Left lung (tissue), 10 donors: Measurements from ENCODE around the gene SEPTIN2. TPM values are rescaled to one million over a fixed set of nuclear protein-coding genes. Genes with fewer than 3 reads are reported as not detected.

ENCODE experiments used
- ATAC-seq: fragments of 200-7000 bp; cut with Tn5 transposase; one replicate; pipeline ENCODE4 v1.9.1; 2020; ENCODE audit warnings: moderate library complexity
- DNase-seq, 4 donors: peaks; one replicate each; pipeline ENCODE4 v3.0.0-alpha.2; 2013 to 2020
- H3K27ac ChIP-seq, 2 donors: fragments of 200-600 bp; sonication (generic) in 1 of 2; one replicate each; pipeline versions ENCODE4 v1.5.0 to v1.8.0; 2020 to 2021
- H3K27me3 ChIP-seq, 2 donors: fragments of 200-600 bp; sonication (generic) in 1 of 2; one replicate each; pipeline versions ENCODE4 v1.5.0 to v1.8.0; 2020 to 2021
- H3K36me3 ChIP-seq, 2 donors: fragments of 200-600 bp; sonication (generic) in 1 of 2; one replicate each; pipeline versions ENCODE4 v1.5.0 to v1.8.0; 2020 to 2021
- H3K4me1 ChIP-seq, 2 donors: fragments of 200-600 bp; one replicate each; pipeline ENCODE4 v1.8.0; 2021
- H3K4me3 ChIP-seq, 2 donors: fragments of 200-600 bp; sonication (generic) in 1 of 2; one replicate each; pipeline versions ENCODE4 v1.5.0 to v1.8.0; 2020 to 2021; ENCODE audit warnings: mild to moderate bottlenecking in 1 of 2
- H3K9me3 ChIP-seq, 2 donors: fragments of 200-600 bp; sonication (generic) in 1 of 2; one replicate each; pipeline versions ENCODE4 v1.5.0 to v1.8.0; 2020 to 2021
- CTCF ChIP-seq, 2 donors: fragments of 200-600 bp; sonication (generic) in 1 of 2; IDR thresholded peaks; one replicate each; pipeline versions ENCODE4 v1.5.0 to v1.8.0; 2021; ENCODE audit warnings: antibody characterized with exemption in 2 of 2
- intact Hi-C, 2 donors: fragments of 100-400 bp; cut with DNase I; formaldehyde crosslinking; loops; one replicate each; pipeline versions ENCODE4 v1.11.2 to v1.14.2; 2022
- polyA plus RNA-seq, 6 donors: library from polyadenylated mRNA; unstranded; fragments of 120-200 nt; gene quantifications; one replicate each; pipeline ENCODE4 v1.2.1, GENCODE V29; 2013; ENCODE audit not compliant: insufficient read length in 6 of 6
- total RNA-seq, 2 donors: library from RNA; stranded (reverse); fragmentation: NEBNext Ultra II Directional; extraction: Animal tissue kit (Norgen Biotek cat#: 25700); gene quantifications; one replicate each; pipeline ENCODE4 v1.2.1, GENCODE V29; 2021
- donor health status: DM: no; HTN: yes; CAD: no.
- donor health status: DM: no; HTN: no; CAD: no.

Gene SEPTIN2
- total and polyA plus RNA-seq, 8 donors, result 320 to 593 (median 541) TPM

- intact Hi-C loops, result no loop called here
- DNase-seq (no peak), ATAC-seq (no peak)
- H3K27me3 ChIP-seq, result no peaks in the 10 kb centered on the region
- H3K27ac ChIP-seq, result no peak overlapping the region
- no peak overlapping the region for H3K4me3 ChIP-seq
- peaks cover 40 to 89% of the 10 kb centered on the region in 2 donors for H3K4me1 ChIP-seq
- no peak for TF ChIP-seq CTCF (IDR thresholded peaks at IDR 0.05)
- H3K9me3 ChIP-seq, result no peaks in the 10 kb centered on the region
- H3K36me3 ChIP-seq, result peaks cover 0 to 1% of the 10 kb centered on the region in 2 donors
Measured at GRCh38 chr2:241320394-241320793, 4.7 kb downstream of the SEPTIN2 start.

GRCh38 chr2:241321033-241321432 lies 5.3 kb downstream of the SEPTIN2 start:
- no peaks in the 10 kb centered on the region for H3K27me3 ChIP-seq
- no peaks in the 10 kb centered on the region for H3K9me3 ChIP-seq
- no peak overlapping the region for H3K27ac ChIP-seq
- no peak overlapping the region for H3K4me3 ChIP-seq
- no peak for DNase-seq
- peaks cover 40 to 89% of the 10 kb centered on the region in 2 donors for H3K4me1 ChIP-seq
- H3K36me3 ChIP-seq, result peaks cover 0 to 8% of the 10 kb centered on the region in 2 donors
- intact Hi-C loops, result no loop called here
- ATAC-seq, result no peak
- TF ChIP-seq CTCF (IDR thresholded peaks at IDR 0.05), result no peak

- no peak overlapping the region for H3K4me3 ChIP-seq
- H3K36me3 ChIP-seq, result peaks cover 0 to 16% of the 10 kb centered on the region in 2 donors
- peaks cover 40 to 84% of the 10 kb centered on the region in 2 donors for H3K4me1 ChIP-seq
- no peaks in the 10 kb centered on the region for H3K27me3 ChIP-seq
- no peak for TF ChIP-seq CTCF (IDR thresholded peaks at IDR 0.05)
- no peaks in the 10 kb centered on the region for H3K9me3 ChIP-seq
- intact Hi-C loops, result no loop called here
- no peak overlapping the region for H3K27ac ChIP-seq
- ATAC-seq (no peak), DNase-seq (no peak)
Measured at GRCh38 chr2:241321886-241322285, 6.2 kb downstream of the SEPTIN2 start.

- ATAC-seq, result no peak
- Histone ChIP-seq H3K9me3 (no peaks in the 10 kb centered on the region), H3K4me1 (peaks cover 24 to 65% of the 10 kb centered on the region in 2 donors), H3K4me3 (no peak overlapping the region), H3K27ac (no peak overlapping the region), H3K27me3 (no peaks in the 10 kb centered on the region), H3K36me3 (peaks cover 0 to 35% of the 10 kb centered on the region in 2 donors)
- TF ChIP-seq CTCF (IDR thresholded peaks at IDR 0.05), result no peak
- intact Hi-C loops, result no loop called here
- peak in 2 of 4 donors; percentile 25 to 38 for DNase-seq
Measured at GRCh38 chr2:241323778-241324177, 8.1 kb downstream of the SEPTIN2 start.

- H3K27ac ChIP-seq, result peak overlapping the region in 1 of 2 donors; percentile 58
- ATAC-seq (no peak), DNase-seq (no peak)
- H3K4me3 ChIP-seq, result no peak overlapping the region
- no peaks in the 10 kb centered on the region for H3K27me3 ChIP-seq
- peaks cover 0 to 45% of the 10 kb centered on the region in 2 donors for H3K36me3 ChIP-seq
- intact Hi-C loops, result no loop called here
- TF ChIP-seq CTCF (IDR thresholded peaks at IDR 0.05), result no peak
- H3K4me1 ChIP-seq, result peaks cover 21 to 55% of the 10 kb centered on the region in 2 donors
- no peaks in the 10 kb centered on the region for H3K9me3 ChIP-seq
Measured at GRCh38 chr2:241324775-241325174, 9.1 kb downstream of the SEPTIN2 start.
